ENCODE measurements around the gene CLPSL1.

Gene CLPSL1

GRCh38 chr6:35755278-35755924 lies 25.4 kb upstream of the CLPSL1 start:
- no peak overlapping the region for H3K4me3 ChIP-seq (ENCODE audit: low read length)
- no peak for DNase-seq (ENCODE audit: low read depth, low spot score)

- peak; percentile 65 for DNase-seq (ENCODE audit: low read depth, low spot score)
- H3K4me3 ChIP-seq (ENCODE audit: low read length): no peak overlapping the region
These were observed 23.2 kb upstream of the CLPSL1 start for GRCh38 chr6:35757456-35758123.

DNA sequence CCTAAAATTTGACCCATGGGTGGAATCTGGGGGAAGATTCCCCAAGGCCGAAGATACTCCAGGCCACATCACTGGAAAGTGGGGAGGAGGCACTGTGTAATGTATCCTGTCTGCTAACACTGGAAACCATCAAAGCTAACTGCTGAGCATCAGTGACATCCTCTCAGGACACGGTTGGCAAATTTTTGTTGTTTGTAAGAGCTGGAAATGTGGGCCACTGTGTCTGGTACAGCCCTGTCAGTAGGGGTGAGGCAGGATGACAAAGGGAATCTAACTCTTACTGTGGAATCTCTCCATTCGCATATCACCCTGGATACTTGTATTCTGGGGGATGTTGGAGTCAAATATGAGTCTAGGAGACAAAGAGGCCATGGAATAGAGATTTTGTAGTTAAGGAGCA lies 21.4 kb upstream of the CLPSL1 start:
- no peak for DNase-seq (ENCODE audit: low read depth, low spot score)
- H3K4me3 ChIP-seq (ENCODE audit: low read length): no peak overlapping the region

DNA sequence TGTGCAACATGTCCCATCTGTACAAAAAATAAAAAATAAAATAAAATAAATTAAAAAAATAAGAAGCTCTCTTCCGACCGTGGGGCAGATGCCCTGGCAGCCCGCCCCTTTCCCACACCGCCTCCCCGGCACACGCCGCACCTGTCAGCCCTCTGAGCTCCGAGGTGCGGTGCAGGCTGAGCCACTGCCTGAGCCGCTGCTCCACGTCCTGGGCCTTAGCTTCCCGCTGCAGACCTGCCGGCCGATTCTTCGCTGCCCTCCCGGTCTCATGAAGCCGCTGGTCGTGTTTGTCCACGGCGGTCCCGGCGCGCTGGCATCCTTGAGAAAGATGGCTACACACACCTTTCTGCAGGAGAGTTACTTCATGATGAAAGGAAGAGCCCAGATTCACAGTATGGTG lies 15.1 kb upstream of the CLPSL1 start:
- no peak for DNase-seq (ENCODE audit: low read depth, low spot score)

DNA sequence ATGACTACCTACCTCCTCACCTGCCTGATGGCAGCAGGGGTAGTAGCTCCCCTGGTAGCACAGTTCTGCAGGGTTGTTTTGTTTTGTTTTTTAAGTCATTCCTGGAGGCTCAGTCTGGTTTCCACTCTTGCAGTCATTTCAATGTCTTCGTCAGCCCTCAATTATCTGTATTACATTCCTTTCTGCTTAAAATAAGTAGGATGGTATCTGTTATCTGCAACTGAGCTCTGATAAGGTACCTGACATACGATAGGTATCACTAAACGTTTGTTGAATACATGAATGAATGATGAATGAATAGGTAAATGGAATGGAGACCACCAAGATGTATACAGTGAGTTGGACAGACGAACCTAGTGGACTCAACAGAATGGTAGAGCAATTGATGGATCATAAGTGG lies 11.6 kb upstream of the CLPSL1 start:
- H3K4me3 ChIP-seq (ENCODE audit: low read length): no peak overlapping the region
- no peak for DNase-seq (ENCODE audit: low read depth, low spot score)

More for the DNA sequence above, 15.1 kb upstream of the CLPSL1 start:
- H3K4me3 ChIP-seq (ENCODE audit: low read length): no peak overlapping the region

DNA sequence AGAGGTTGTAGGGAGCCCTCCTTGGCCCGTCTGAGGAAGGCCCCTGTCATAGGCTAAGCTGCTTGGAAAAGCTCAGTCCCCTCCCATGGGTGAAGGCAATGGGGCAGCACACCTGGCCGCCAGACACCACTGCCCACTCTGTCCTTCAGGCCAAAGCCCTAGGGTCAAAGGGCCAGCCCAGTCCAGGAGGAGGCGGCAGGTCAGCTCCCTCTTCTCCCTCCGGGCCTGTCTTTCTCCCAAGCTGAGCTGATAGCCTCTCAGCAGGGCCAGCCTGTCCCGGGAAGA lies 9.5 kb upstream of the CLPSL1 start:
- no peak overlapping the region for H3K4me3 ChIP-seq (ENCODE audit: low read length)
- DNase-seq (ENCODE audit: low read depth, low spot score): no peak

- no peak for DNase-seq (ENCODE audit: low read depth, low spot score)
- H3K4me3 ChIP-seq (ENCODE audit: low read length): no peak overlapping the region
These were observed 6.6 kb upstream of the CLPSL1 start for GRCh38 chr6:35774116-35774794.

GRCh38 chr6:35775031-35775430 lies 5.8 kb upstream of the CLPSL1 start:
- H3K4me3 ChIP-seq (ENCODE audit: low read length): no peak overlapping the region
- no peak for DNase-seq (ENCODE audit: low read depth, low spot score)

DNA sequence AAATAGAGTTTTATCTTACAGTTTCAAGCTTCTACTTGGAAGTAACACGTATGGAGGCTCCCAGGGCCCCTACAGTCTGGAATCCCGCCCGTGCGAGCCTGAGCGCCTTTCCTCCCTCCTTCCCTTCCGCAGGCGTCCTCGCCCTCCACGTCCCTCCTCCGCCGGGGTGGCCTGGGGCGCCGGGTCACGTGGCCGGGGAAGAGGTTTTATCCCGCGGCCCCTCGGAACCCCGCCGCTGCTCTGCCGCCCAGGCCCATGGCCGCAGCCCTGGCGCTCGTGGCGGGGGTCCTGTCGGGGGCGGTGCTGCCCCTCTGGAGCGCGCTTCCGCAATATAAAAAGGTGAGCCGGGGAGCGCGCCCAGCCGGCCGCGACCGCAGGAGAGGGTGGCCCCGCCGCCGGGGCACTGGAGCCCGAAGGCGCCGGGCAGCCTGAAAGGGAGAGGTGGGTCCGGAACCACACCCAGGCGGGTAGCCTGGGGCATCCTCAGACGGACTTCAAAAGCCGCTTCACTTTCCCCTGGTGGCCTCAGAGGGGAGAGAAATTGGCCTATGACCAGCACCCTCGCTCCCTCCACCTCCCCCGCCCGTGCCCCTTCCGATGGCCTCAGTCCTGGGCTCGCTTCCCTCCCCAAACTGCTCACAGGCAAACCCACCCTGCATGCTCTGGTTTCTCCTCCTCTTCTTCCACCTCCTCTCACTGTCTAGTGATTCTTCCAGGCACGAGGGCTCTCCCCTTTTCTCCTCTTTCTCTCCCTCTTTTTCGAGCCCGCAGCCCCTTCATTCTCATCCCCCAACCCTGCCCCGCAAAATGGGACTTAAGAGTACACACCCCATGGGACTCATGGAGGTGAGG lies 4.2 kb upstream of the CLPSL1 start, which contains the start of gene CLPSL2:
Gene CLPSL2 (plus strand): TSS at position 235 of the 852 bp plus-strand sequence. CDS start 21 bp downstream, at position 256.
- no peak for DNase-seq (ENCODE audit: low read depth, low spot score)
- H3K4me3 ChIP-seq (ENCODE audit: low read length): no peak within 1 kb of the TSS

DNA sequence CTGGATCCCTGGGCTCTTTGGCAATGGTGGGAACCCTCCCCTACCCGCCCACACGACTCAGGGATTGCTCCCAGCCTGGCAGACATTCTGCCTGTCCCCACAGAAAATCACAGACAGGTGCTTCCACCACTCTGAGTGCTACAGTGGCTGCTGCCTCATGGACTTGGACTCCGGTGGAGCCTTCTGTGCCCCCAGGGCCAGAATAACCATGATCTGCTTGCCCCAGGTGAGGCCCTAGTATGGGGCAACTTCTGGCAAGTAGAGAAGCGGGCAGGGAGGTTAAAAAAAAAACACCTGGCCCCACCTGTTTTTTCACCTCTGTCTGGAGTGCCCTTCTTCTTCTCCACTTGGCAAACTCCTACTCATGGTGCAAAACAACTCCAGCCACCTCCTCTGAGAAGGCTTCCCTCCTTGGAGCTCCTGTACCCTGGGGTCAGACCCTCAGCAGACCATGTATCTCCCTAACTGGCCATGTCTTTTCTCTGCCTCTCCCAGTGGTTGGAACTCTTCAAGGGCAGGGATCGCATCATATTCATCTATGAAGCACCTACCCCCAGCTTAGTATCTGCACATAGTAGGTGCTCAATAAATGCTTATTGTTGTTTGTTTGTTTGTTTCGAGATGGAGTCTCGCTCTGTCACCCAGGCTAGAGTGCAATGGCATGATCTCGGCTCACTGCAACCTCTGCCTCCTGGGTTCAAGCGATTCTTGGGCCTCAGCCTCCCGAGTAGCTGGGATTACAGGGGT lies 3.3 kb upstream of the CLPSL1 start:
- no peak for DNase-seq (ENCODE audit: low read depth, low spot score)
- H3K4me3 ChIP-seq (ENCODE audit: low read length): no peak overlapping the region

DNA sequence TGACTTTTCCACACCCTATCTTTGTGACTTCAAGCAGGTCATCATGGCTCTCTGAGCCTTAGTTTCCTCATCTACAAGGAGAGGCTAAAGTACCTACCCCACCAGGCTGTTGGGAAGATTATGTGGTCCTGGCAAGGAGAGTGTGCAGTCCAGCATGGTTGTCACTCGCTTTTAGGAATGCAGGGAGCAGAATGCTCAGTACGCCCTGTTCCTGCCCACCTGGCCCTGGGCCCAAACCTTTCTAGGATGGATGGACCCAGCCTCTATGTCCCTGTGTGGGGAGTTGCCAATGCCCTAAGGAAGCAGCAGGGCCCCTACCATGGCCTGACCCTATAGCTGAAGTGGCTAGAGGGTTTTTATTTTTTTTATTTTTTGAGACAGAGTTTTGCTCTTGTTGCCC lies 2.4 kb upstream of the CLPSL1 start:
- no peak for DNase-seq (ENCODE audit: low read depth, low spot score)
- H3K4me3 ChIP-seq (ENCODE audit: low read length): no peak overlapping the region

- no peak for DNase-seq (ENCODE audit: low read depth, low spot score)
These were observed 471 bp downstream of the CLPSL1 start for GRCh38 chr6:35781290-35781689.

GRCh38 chr6:35782424-35782823 lies 1.6 kb downstream of the CLPSL1 start:
- no peak overlapping the region for H3K4me3 ChIP-seq (ENCODE audit: low read length)
- no peak for DNase-seq (ENCODE audit: low read depth, low spot score)

More at GRCh38 chr6:35781290-35781689, 471 bp downstream of the CLPSL1 start:
- H3K4me3 ChIP-seq (ENCODE audit: low read length): no peak overlapping the region

GRCh38 chr6:35784200-35784599 lies 3.4 kb downstream of the CLPSL1 start:
- no peak for DNase-seq (ENCODE audit: low read depth, low spot score)
- H3K4me3 ChIP-seq (ENCODE audit: low read length): no peak overlapping the region

GRCh38 chr6:35786272-35786671 lies 5.5 kb downstream of the CLPSL1 start:
- H3K4me3 ChIP-seq (ENCODE audit: low read length): no peak overlapping the region
- no peak for DNase-seq (ENCODE audit: low read depth, low spot score)

GRCh38 chr6:35786810-35787209 lies 6.0 kb downstream of the CLPSL1 start:
- DNase-seq (ENCODE audit: low read depth, low spot score): no peak
- H3K4me3 ChIP-seq (ENCODE audit: low read length): no peak overlapping the region

- H3K4me3 ChIP-seq (ENCODE audit: low read length): no peak overlapping the region
- no peak for DNase-seq (ENCODE audit: low read depth, low spot score)
These were observed 6.7 kb downstream of the CLPSL1 start for GRCh38 chr6:35787266-35788218.

GRCh38 chr6:35788423-35788982 lies 7.7 kb downstream of the CLPSL1 start:
- H3K4me3 ChIP-seq (ENCODE audit: low read length): no peak overlapping the region
- DNase-seq (ENCODE audit: low read depth, low spot score): no peak

All from Jurkat, Clone E6-1 (cell line).